Glomerular visceral epithelial cell (primary cell): ENCODE measurements around the gene PAPSS1.
"Not testable (repeated sequence)": the region's sequence is repeated elsewhere in the genome, so short reads cannot be mapped to it uniquely, and the experiment has no call there.

ENCODE experiments used
- DNase-seq: peaks from one replicate; pipeline ENCODE4 v3.0.0-alpha.2; 2016; ENCODE audit errors: extremely low spot score

Gene PAPSS1

DNA sequence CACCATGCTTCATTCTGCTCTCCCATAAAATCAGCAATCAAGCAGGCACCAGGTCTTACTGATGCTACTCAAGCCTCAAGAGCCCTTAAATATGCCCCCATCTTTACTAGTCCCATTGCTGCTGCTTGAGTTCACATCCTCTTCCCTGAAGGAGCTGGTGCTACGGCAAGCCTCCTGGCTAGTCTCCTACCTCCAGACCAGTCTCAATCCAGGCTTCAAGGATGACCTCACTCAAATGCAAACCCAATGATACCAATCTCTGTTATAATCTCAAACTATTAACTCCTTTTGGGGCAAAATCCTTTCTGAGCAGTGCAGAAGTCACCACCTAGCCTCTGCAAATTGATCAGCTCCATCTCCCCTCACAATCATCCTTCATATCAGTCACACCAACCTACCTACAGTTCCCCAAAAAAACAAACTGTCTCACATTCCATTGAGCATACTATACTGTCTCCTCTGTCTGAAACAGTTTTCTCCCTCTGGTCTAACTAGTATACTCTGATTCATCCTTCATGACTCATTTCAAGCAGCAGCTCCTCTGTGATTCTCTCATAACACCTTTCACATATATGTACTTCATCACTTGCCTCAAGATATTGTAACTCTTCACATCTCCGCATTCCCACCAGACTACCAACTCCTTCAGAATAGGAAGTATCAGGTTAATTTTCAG lies 30.0 kb downstream of the PAPSS1 start:
- DNase-seq: peak; percentile 75

DNA sequence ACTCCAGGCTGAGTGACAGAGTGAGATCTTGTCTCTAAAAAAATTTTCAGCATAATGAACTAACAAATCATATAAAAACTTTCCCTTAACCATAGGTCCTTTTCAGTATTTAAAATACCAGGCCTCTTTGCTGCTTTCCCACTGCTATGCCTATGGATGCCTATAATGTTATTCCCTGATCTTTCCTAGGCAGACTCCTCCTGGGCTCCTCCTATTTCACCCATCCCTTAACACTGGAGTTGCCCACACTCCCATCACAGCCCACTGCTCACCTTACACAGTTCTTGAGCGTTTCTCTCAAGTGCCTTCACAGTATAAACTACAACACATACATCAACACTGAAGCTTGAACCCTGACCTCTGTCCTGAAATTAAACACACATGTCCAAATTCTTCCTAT lies 31.6 kb downstream of the PAPSS1 start:
- no peak for DNase-seq

DNA sequence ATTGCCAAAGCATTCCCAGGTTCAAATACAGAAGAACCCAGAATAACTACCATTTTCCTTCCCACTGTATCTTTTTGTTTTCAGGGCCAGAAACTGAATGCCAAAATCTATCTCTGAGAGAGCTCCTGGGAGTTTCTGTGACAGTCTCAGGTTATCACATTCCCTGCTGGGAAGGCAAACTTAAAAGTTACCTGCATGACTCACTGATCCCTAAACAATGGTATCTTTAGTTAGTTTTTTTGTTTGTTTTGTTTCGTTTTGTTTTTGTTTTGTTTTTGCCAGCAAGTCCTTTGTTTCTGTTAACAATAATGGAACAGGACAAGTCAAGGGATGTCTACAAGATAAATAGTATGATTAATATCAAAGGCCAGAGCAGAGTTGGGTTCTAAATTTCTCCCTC lies 34.3 kb downstream of the PAPSS1 start:
- DNase-seq: no peak

DNA sequence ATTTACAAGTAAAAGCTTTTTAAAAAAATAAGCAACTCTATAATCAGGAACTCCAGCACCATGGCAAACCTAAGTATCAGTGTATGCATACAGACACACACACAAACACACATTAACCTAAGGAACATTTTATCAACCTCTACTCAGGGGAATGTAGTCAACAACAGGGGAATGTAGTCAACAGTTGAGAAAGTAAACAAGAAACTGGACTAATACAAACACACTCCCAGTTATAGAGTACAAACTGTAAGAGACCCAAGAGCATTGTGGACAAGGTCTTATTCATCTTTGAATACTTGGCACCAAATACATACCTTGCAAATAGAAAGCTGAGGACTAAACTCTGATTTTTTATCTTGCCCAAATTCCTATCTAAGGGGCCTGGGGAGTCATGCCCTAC lies 36.2 kb downstream of the PAPSS1 start:
- no peak for DNase-seq

DNA sequence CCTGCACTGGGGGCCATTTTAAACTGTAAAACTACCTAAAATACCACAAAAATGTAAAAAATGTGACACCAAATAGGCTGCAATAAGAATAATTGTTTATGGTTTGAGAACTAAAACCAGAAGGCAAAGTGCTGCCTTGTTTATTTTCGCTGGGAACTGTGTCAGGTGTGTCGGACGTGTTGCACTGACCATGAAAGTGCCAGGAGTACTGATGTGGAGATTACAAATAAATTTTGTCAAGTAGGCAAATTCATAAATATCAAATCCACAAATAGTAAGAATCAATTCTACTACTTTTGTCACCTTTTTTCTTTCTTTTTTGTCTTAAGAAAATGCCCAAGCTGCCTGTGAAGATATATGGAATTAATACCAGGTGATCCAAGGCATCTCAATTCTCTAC lies 37.7 kb downstream of the PAPSS1 start:
- DNase-seq: no peak

DNA sequence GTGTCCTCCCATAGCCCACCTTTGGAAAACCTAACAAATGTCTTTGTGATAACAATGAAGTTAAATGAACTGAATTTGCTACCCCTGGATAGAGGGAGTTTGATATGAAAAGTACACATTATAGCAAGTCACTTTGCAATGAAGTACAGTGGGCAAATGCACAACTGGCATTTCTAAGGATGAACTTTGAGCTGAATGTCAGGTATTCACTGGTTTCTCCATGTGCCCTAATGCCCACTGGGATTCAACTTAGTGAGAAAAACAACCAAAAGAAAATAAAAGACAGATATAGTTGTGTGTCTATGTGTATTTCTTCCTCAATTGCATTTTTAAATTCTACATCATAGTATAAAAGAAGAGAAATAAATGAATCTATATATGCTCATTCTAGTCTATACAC lies 51.0 kb downstream of the PAPSS1 start:
- no peak for DNase-seq

DNA sequence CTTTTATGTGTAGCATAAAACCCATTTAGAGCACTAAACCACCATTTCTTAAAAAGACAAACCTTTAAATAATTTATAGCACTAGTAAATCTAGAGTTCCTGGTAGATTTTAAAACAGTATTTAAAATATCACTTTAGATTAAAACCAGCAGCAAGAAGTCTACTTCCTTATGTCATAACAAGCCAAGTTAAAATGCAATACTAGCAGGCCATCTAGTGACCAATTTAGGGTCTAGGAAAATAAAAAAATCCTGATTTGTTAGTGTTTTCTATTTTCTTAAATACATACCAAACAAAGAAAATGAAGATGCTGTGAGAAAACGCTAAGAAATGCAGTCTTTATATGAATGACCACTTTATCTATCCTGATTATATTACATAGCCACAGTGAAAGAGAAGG lies 53.9 kb downstream of the PAPSS1 start:
- no peak for DNase-seq

DNA sequence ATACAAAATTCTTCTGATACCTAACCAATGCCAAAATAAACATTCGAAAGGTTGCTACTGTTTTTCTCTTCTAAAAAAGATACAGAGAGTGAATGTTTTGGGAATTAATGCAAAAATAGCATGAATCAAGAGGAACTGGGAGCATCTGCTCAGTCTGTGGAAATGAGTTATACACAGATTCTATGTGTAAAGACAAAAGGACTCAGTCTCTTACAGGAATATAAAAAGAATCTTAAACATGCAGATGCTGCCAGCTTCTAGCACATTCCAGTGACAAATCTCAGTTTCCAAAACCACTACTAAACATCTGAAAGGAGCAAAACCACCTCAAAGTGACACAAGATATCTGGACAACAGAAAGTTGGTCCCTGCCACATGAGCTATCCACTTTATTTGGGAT lies 55.0 kb downstream of the PAPSS1 start:
- no peak for DNase-seq

DNA sequence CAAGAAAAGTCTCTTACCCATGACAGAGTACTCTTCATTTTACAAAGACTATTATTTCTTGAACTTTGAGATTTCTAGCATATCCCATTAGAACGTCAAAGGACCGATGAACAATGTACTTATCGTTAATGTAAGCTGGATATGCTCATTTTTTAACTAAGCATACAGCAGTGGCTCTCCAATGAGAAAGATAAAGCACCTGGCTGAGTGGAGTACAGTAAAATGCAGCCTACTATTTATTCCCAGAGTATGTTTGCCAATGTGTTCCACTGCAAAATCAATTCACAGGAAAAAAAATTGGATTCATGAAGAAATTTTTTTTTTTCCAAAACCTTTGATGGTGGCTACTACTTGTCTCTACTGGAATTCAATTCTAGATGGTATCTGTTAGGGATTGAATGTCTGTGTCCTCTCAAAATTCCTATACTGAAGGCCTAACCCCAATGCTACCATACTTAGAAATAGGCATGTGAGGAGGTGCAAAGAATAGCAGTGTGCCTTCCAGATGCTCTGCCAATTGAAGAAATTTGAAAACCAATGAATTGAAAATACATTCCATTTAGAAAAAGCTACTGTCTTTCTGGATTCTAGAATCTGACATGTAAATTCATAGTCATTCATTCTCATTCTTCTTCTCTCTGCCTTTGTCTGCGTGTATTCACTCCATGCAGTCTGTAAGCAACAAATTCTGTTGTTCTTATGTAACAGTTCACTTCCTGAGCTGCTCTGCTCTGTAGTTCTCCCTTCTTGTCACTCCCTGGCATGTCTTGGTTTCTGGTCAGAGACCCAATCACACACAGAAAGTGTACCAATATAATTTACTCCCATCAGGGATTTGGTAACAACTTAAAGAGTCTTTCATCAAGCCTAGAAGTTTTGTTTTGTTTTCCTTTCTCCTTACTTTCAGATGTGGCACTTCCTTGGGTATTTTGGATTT lies 61.4 kb downstream of the PAPSS1 start:
- no peak for DNase-seq

DNA sequence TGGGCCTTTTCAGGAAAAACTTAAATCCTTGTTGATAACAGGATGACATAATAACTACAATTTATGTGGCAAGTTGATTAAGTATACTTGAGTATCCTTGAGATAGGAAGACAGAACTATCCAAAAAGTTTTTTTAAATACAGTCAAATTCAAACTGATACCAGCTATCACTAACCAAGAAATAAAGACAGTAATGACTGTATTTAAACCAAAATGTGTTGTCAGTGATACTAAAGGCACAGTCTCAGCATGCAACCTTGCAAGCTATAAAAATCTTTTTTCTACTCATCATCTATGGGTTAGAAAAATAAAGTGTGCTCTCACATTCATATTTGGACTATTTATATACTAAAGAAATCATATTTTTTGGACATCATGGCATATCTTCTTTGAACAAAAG lies 64.7 kb downstream of the PAPSS1 start:
- no peak for DNase-seq

DNA sequence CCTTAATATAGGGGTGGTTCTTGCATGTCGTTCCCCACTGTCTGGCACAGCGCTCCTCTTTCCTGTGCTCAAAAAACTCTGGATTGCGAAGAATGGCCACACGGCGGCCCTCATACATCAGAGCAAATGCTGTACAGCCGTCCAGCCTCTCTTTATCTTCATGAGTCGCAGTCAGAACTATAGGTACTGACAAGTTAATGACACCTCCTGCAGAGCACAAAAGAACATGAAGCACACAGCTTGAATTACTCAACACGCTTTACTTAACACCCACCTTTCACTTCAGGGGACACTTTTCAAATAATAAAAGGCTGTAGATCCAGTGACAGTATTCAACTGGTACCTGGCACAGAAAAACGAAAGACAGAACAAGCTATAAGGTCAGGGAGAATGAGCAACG lies 65.3 kb downstream of the PAPSS1 start:
- DNase-seq: no peak

DNA sequence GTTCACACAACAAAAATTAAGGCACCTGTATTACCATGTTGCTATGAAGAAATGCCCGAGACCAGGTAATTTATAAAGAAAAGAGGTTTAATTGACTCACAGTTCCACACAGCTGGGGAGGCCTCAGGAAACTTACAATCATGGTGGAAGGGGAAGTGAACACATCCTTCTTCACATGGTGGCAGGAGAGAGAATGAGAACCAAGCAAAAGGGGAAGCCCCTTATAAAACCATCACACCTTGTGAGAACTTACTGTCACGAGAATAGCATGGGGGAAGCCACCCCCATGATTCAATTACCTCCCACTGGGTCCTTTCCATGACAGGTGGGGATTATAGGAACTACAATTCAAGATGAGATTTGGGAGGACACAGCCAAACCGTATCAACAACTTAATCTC lies 68.6 kb downstream of the PAPSS1 start:
- DNase-seq: not testable (repeated sequence)

DNA sequence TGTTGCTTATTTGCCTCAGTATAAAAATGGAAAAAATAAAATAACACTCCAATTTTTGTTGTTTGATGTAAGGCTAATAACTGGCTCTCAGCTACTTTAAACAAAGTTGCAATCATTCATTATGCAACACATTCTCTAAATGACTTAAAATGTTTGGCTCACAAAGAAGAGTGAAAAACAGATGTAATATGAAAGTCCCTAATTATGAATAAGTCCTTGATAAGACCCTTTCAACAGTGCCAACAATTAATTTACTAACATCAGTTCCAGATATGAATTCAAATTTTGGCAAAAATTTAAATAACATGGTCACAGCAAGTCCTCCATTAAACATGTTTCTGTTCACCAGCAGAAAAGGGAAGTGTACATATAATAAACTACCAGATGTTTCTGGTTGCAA lies 69.8 kb downstream of the PAPSS1 start:
- DNase-seq: no peak

DNA sequence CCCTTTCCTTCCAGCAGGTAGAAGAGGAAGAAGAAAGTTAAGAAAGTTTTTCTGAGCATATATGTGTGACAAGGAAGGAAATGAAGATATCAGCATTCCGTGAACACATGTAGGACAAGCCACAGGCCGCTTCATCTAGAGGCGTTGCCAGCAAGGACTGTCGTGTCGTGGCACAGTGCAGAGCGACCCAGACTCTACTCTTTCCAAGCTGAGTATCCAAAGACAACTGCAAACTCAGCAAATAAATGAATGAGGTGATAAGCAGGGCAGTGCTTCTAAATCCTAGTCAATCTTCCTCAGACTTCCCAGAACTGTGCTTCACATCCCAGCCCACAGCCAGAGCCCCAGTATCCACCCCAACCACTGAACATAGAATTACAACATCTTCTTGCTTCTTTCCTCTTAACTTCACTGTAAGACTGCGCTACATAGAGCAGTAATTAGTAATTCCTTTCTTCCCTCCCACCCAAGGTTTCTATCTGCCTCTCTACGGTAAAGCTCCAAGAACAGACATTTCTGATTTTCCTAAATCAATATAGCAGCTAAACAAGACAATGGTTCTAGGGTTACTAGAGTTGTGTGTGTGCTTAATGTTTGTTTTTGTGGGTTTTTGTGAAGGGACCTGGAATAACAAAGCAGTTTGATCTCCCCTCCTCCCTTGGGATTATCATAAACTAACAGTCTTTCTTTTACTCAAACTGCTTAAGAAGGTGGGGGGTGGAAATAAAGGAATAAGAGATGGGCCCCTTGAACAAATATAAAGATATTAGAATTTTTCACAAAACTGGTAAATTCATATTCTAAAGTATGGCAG lies 71.6 kb downstream of the PAPSS1 start:
- DNase-seq: no peak

DNA sequence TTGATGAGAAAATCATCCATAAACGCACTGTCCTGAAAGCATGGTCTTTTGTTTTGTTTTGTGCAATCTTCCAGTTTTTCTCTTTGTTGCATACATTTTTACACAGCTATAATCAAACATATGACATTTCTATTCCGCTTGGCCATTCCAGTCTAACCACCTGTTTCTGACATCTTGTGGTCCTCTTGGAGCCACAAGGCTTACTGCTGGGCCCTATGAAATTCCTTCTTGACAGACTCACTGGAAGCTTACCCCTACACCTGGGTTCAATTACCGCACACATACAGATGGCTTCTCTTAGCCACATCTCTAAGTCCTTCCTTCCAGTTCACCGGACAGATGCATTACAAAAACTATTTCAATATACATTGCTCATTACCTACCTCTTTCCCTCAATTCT lies 72.4 kb downstream of the PAPSS1 start:
- no peak for DNase-seq

DNA sequence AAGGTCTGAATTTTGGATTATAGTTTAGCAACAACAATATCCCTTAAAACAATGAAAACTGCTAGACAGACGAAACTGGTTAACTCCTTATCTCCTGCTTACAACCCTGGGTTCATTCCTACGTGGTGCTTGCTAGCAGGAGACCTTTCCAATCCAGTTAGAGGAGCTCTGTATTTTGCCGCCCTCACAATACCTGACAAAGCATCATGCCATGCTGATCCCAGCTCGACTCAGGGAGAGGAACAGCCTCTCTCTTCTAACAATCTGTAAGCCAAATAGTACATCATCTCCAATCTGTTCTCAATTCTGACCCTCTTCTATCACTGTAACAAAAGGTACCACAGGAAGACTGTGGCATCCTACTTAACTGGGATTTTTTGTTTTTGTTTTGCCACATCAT lies 74.4 kb downstream of the PAPSS1 start:
- no peak for DNase-seq

DNA sequence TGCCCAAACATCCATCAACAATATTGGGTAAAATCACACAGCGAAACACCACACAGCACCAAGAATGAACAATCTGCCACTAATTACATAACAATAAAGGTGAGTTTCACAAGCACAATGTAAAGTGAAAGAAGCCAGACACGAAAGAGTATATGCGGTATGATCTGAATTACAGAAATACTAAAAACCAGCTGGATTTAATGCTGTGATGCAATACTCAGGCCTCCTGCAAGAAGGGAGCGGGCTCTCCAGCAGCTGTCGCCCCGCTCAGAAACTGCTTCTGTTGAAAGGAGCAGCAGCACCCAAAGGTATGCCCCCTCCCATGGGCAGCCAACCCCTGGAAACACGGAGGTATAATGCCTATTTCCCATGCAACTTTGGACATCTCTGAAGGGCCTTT lies 77.0 kb downstream of the PAPSS1 start:
- no peak for DNase-seq

DNA sequence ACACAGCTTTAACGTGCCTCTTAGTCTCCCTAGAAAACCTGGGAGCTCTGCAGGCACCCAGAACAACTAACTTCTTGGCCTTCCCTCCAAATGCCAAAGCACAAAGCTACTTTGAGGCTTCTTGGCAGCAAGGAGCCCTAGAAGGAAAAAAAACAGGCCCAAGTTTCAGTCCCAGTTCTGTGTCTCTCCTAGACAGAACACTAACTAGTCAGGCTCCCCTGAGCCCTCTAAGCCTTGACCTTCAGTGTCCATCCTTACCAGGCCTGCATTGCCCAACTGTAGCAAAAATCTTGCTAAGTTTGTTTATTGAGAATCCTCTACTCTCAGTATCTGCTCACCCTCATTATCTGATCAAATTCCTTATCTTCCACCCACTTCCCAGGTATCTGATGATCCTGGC lies 79.2 kb downstream of the PAPSS1 start:
- DNase-seq: no peak

DNA sequence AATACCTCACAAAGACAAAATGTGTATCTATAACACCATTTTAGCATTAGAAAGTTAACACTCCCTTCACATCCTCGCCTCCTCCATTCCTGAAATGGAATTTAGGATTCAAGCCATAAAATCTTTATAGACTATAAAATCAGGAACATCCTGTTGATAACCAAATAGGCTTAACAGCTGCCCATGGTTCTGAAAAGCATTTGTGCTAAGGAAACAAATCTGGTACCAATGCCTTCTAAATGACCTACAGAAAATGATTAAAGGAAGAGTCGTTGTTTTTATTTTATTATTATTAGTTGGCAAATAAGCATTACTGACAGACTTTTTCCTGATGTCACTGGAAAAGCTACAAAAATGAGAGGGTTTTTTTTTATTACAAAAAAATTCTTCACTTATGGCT lies 79.8 kb downstream of the PAPSS1 start:
- no peak for DNase-seq

DNA sequence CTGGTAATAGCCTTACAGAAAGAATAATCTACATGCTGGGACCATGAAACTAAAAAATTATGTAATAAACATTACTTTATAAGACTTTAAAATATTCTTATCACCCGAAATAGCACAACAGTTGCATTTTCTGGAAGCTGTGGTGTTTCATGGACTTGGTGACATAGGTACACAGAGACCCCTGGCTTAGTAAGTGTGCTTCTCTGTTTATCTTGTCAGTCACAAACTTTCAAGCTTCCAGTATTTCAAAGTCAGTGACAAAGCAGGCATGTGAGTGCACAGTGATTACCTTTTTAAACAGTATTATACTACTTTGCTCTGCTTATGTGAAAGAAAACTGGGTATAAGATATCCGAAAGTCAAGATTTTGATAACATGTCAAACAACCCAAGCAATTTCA lies 84.3 kb downstream of the PAPSS1 start:
- DNase-seq: no peak

DNA sequence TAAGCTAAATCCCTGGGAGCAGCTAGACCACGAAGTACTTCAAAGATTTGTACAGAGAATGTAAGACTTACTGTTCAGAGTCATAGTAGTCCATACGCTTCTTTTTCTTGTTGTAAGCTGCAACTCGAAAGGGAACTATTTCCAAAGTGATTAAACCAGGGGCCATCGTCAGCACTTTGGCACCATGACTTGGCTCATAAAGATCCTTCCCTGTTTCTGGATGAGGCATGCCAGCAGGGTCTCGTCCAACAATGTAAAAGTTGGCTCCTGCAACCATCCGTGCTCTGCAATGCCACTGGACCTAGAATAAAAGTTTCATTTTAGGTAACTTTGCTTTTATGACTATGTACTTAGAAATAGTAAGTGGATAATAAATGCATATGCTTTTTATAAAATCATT lies 88.5 kb downstream of the PAPSS1 start:
- no peak for DNase-seq

DNA sequence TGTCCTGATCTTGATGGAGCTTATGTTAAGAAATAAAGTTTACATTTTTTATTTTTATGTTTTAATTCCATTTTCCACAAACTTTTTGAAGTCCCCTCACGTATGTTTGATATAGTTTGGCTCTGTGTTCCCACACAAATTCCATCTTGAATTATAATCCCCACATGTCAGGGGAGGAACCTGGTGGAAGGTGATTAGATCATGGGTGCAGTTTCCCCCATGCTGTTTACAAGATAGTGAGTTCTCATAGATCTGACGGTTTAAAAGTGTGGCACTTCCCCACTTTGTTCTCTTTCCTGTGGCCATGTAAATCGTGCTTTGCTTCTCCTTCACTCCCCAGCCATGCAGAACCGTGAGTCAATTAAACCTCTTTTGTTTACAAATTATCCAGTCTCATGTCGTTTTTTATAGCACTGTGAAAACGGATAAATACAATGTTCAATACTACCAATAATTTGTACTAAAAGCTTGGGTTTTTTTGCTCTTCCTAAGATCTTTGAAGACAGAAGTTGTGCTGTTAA lies 89.8 kb downstream of the PAPSS1 start:
- DNase-seq: no peak
